ENCODE results near the gene PEAK3.

The PEAK3 gene

GRCh38 chr19:2307518-2308012 is 25.6 kb upstream of the PEAK3 start:
- Histone ChIP-seq H4K20me1 (ENCODE audit: insufficient read depth, low read length) (no peaks in the 10 kb centered on the region), H3F3A (ENCODE audit: insufficient read depth, low read length) (no peaks in the 10 kb centered on the region), H3K9ac (ENCODE audit: low read length) (no peak overlapping the region), H3K9me3 (replicated peaks; ENCODE audit: insufficient read depth, low read length) (no peaks in the 10 kb centered on the region), H3K27ac (ENCODE audit: low read length) (no peak overlapping the region), H3K4me2 (ENCODE audit: low read depth, low read length) (no peak overlapping the region), H3K36me3 (replicated peaks; ENCODE audit: insufficient read depth, low read length) (no peaks in the 10 kb centered on the region), H3K4me1 (ENCODE audit: low read length) (no peaks in the 10 kb centered on the region), H3K79me2 (ENCODE audit: low read length) (no peaks in the 10 kb centered on the region), H3K9me2 (replicated peaks; ENCODE audit: insufficient read depth, low read length) (no peaks in the 10 kb centered on the region), H3K27me3 (replicated peaks; ENCODE audit: insufficient read depth, low read length) (peaks cover 89% of the 10 kb centered on the region), H2AFZ (ENCODE audit: low read length) (no peak overlapping the region), H3K4me3 (ENCODE audit: low read length) (no peak overlapping the region)
- DNase-seq: no peak
- TF ChIP-seq EZH2 (optimal IDR thresholded peaks at IDR 0.05; ENCODE audit: low read depth, low read length): no peak
- no peak for TF ChIP-seq CTCF (IDR thresholded peaks at IDR 0.05; ENCODE audit: low read length)

- Histone ChIP-seq H2AFZ (ENCODE audit: low read length) (no peak overlapping the region), H3K9me3 (replicated peaks; ENCODE audit: insufficient read depth, low read length) (no peaks in the 10 kb centered on the region), H3K27me3 (replicated peaks; ENCODE audit: insufficient read depth, low read length) (peaks cover 90% of the 10 kb centered on the region), H3K9ac (ENCODE audit: low read length) (no peak overlapping the region), H3K4me2 (ENCODE audit: low read depth, low read length) (no peak overlapping the region), H3K36me3 (replicated peaks; ENCODE audit: insufficient read depth, low read length) (no peaks in the 10 kb centered on the region), H3K4me1 (ENCODE audit: low read length) (no peaks in the 10 kb centered on the region), H3K27ac (ENCODE audit: low read length) (no peak overlapping the region), H4K20me1 (ENCODE audit: insufficient read depth, low read length) (no peaks in the 10 kb centered on the region), H3K79me2 (ENCODE audit: low read length) (no peaks in the 10 kb centered on the region), H3F3A (ENCODE audit: insufficient read depth, low read length) (no peaks in the 10 kb centered on the region), H3K9me2 (replicated peaks; ENCODE audit: insufficient read depth, low read length) (no peaks in the 10 kb centered on the region), H3K4me3 (ENCODE audit: low read length) (no peak overlapping the region)
- DNase-seq: no peak
- TF ChIP-seq EZH2 (optimal IDR thresholded peaks at IDR 0.05; ENCODE audit: low read depth, low read length) (no peak), CTCF (IDR thresholded peaks at IDR 0.05; ENCODE audit: low read length) (no peak), EZH2phosphoT487 (IDR thresholded peaks at IDR 0.05; ENCODE audit: low read length) (no peak)
These were observed 25.0 kb upstream of the PEAK3 start for GRCh38 chr19:2306971-2307370.

- TF ChIP-seq EZH2phosphoT487 (IDR thresholded peaks at IDR 0.05; ENCODE audit: low read length) (no peak), EZH2 (optimal IDR thresholded peaks at IDR 0.05; ENCODE audit: low read depth, low read length) (no peak), CTCF (IDR thresholded peaks at IDR 0.05; ENCODE audit: low read length) (no peak)
- Histone ChIP-seq H3K27me3 (replicated peaks; ENCODE audit: insufficient read depth, low read length) (peaks cover 91% of the 10 kb centered on the region), H3K27ac (ENCODE audit: low read length) (no peak overlapping the region), H3K4me2 (ENCODE audit: low read depth, low read length) (no peak overlapping the region), H3F3A (ENCODE audit: insufficient read depth, low read length) (no peaks in the 10 kb centered on the region), H4K20me1 (ENCODE audit: insufficient read depth, low read length) (no peaks in the 10 kb centered on the region), H3K4me1 (ENCODE audit: low read length) (no peaks in the 10 kb centered on the region), H3K4me3 (ENCODE audit: low read length) (no peak overlapping the region), H3K36me3 (replicated peaks; ENCODE audit: insufficient read depth, low read length) (no peaks in the 10 kb centered on the region), H3K9me2 (replicated peaks; ENCODE audit: insufficient read depth, low read length) (no peaks in the 10 kb centered on the region), H3K79me2 (ENCODE audit: low read length) (no peaks in the 10 kb centered on the region), H2AFZ (ENCODE audit: low read length) (no peak overlapping the region), H3K9ac (ENCODE audit: low read length) (no peak overlapping the region), H3K9me3 (replicated peaks; ENCODE audit: insufficient read depth, low read length) (no peaks in the 10 kb centered on the region)
- DNase-seq: no peak
These were observed 24.4 kb upstream of the PEAK3 start for GRCh38 chr19:2306281-2306806.
